Kidney epithelial cell (primary cell): ENCODE data around the gene EZH1. TPM values are rescaled to one million over a fixed set of nuclear protein-coding genes. Genes with fewer than 3 reads are reported as not detected.

Source experiments
- DNase-seq: peaks from one replicate; pipeline ENCODE4 v3.0.0-alpha.2; 2010; ENCODE audit warnings: low read depth
- H3K27me3 ChIP-seq: 2 replicates; pipeline ENCODE4 v1.6.0; 2011; ENCODE audit warnings: low read length; ENCODE audit not compliant: control insufficient read depth, insufficient read depth
- H3K36me3 ChIP-seq: 2 replicates; pipeline ENCODE4 v1.5.1; 2011; ENCODE audit warnings: low read length; ENCODE audit not compliant: control insufficient read depth, insufficient read depth
- H3K4me3 ChIP-seq: 2 replicates; pipeline ENCODE4 v1.5.1; 2011; ENCODE audit warnings: low read depth, mild to moderate bottlenecking, control low read depth, low read length
- total RNA-seq: library from RNA; depleted of rRNA; stranded (reverse); fragments of >200 nt; gene quantifications from 2 replicates; pipeline ENCODE4 v1.2.3, GENCODE V29; 2015
- TF ChIP-seq, protein P1 (sequence below): IDR thresholded peaks from 2 replicates; pipeline ENCODE4 v1.5.1; 2011; ENCODE audit warnings: mild to moderate bottlenecking, moderate library complexity, low read length, control low read depth, inconsistent platforms; ENCODE audit not compliant: insufficient read depth, poor library complexity, severe bottlenecking

The EZH1 gene
- total RNA-seq, 1 donor from 2014 or later: 14.7 TPM

DNA sequence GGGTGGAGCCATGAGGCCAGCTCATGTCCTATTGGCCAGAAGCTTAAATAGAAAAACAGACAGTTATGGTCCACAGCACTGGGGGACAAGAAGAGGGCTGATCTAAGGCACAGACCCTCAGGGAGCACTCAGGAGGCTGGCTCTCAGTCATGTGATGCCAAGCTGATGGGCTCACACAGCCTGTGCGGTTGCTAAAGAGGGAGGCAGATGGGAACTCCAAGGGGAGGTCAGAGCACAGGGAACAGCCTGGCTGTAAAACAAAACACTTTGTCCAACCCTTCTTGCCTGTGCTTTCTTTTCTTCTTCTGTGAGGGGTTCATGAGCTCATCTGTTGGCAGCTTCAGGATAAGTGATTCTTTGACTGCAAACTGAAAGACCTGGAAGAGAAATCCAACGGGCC is 35.3 kb downstream of the EZH1 start:
- TF ChIP-seq, protein P1, sequence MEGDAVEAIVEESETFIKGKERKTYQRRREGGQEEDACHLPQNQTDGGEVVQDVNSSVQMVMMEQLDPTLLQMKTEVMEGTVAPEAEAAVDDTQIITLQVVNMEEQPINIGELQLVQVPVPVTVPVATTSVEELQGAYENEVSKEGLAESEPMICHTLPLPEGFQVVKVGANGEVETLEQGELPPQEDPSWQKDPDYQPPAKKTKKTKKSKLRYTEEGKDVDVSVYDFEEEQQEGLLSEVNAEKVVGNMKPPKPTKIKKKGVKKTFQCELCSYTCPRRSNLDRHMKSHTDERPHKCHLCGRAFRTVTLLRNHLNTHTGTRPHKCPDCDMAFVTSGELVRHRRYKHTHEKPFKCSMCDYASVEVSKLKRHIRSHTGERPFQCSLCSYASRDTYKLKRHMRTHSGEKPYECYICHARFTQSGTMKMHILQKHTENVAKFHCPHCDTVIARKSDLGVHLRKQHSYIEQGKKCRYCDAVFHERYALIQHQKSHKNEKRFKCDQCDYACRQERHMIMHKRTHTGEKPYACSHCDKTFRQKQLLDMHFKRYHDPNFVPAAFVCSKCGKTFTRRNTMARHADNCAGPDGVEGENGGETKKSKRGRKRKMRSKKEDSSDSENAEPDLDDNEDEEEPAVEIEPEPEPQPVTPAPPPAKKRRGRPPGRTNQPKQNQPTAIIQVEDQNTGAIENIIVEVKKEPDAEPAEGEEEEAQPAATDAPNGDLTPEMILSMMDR: no peak
- peaks cover 3% of the 10 kb centered on the region for H3K36me3 ChIP-seq
- no peak for DNase-seq
- H3K27me3 ChIP-seq: no peaks in the 10 kb centered on the region
- H3K4me3 ChIP-seq: no peak overlapping the region

DNA sequence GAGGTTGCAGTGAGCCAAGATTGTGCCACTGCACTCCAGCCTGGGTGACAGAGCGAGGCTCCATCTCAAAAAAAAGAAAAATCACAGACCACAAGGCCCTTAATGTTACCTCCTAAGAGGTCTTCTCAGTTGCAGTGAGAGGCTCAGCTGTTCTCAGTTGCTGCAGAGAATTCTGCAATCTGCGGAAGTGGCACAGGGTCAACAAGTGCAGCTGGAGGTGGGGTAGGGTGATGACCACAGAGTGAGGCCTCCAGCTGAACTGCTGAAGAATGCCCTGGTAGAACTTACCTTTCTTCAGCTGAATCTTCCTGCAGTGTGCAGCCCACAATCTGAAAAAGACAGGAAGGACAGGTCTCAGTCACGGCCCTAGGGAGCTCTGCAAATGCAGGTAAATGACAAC is 36.3 kb downstream of the EZH1 start:
- DNase-seq: no peak
- Histone ChIP-seq H3K36me3 (peaks cover 4% of the 10 kb centered on the region), H3K4me3 (no peak overlapping the region), H3K27me3 (no peaks in the 10 kb centered on the region)
- TF ChIP-seq, protein P1: no peak

DNA sequence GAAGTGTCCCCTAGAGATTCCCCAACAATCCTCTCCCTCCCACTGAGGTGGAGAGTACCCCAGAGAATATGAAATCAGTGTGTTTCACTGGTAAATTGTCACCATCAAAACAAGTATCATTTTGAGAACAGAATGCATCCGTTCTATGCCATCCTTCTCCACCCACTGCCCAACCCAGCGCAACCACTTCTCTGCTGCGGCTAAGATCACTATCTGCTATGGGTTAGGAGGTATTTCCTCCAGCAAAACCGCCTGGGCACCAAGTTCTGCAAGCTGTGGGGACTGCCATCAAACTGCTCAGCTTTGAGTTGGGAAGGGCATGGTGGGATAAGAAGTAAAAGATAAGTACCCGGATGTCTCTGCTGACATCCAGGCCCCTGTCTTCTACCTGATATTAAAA is 38.1 kb downstream of the EZH1 start:
- Histone ChIP-seq H3K4me3 (no peak overlapping the region), H3K36me3 (peaks cover 6% of the 10 kb centered on the region), H3K27me3 (no peaks in the 10 kb centered on the region)
- TF ChIP-seq, protein P1: no peak
- no peak for DNase-seq

DNA sequence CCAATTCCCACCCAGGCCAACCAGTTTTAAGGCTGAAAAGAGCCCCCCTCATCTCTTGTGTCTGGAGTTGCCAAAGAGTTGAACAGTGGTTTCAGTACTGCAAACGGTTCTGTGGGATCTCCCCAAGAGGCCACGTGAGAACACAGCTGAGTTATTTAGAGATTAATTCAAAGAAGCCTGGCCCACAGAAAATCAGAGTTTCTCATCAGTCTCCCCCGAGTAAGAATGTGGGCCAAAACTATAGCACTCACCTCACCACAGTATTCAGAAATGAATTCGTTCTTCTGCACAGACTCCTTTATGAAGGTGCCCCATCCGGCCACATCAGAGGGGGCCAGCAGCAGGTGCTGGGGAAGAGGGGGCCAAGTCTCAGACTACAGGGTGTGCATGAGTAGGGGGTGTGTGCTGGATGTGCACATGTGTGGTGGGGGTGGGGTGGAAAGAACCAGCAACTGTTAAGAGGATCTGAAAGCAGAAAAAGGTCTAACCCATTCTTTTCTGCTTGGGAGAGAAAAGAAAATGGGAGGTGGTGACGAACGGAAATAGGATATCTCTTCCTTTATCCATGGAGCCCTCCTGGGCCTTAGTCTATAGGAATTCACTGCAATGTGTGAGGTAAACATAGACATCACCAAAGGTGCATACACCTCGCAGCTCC is 39.9 kb downstream of the EZH1 start:
- TF ChIP-seq, protein P1: no peak
- DNase-seq: no peak
- Histone ChIP-seq H3K4me3 (no peak overlapping the region), H3K27me3 (no peaks in the 10 kb centered on the region), H3K36me3 (peaks cover 6% of the 10 kb centered on the region)

DNA sequence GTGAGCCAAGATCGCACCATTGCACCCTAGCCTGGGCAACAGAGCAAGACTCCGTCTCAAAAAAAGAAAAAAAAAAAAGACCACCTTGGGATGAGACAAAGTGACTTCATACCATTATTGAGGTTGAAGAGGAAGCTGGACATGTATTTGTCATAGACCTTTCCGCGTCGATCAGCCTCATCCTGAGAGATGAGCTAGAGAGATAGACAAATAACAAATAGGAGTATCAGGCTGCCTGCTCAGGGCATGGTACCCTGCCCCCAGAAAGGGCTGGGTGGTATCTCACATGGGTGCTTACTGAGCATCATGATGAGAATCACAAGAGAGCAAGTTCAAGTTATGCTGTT is 40.4 kb downstream of the EZH1 start:
- H3K36me3 ChIP-seq: peaks cover 6% of the 10 kb centered on the region
- TF ChIP-seq, protein P1: no peak
- no peak for DNase-seq
- no peaks in the 10 kb centered on the region for H3K27me3 ChIP-seq
- H3K4me3 ChIP-seq: no peak overlapping the region

DNA sequence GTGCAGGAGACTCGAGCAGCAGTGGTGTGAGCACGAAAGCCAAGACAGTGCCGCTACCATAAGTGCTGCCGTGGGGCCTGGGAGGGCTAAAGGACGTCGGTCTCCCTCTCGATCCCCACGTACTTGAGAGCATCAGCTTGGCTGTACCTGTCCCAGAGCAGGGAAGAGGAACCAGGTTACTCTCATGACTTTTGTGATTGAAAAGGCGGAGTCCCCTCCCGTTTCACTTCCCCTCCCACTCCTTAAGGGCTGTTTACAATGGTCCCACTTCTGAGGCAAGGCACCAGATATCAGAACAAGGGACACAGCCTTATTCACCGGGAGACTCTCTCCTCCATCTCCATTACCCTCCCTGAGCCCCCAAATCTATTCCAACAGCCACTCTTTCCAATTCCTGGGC is 42.4 kb downstream of the EZH1 start:
- no peak for DNase-seq

More for the DNA sequence above, 42.4 kb downstream of the EZH1 start:
- Histone ChIP-seq H3K27me3 (no peaks in the 10 kb centered on the region), H3K36me3 (peaks cover 4% of the 10 kb centered on the region), H3K4me3 (no peak overlapping the region)
- TF ChIP-seq, protein P1: no peak
